H9 (cell line): Measurements from ENCODE around the gene PRKAG3. TPM values are rescaled to one million over a fixed set of nuclear protein-coding genes. Genes with fewer than 3 reads are reported as not detected.

ENCODE experiments used
- DNase-seq: peaks from one replicate; pipeline ENCODE4 v3.0.0-alpha.2; 2017
- H2AFZ ChIP-seq: one replicate; pipeline ENCODE4 v1.6.1; 2013; ENCODE audit warnings: mild to moderate bottlenecking, low read length, control low read depth, moderate library complexity
- H2AK5ac ChIP-seq: 2 replicates; pipeline ENCODE4 v1.6.1; 2013; ENCODE audit warnings: low read length, control low read depth, mixed read lengths; ENCODE audit not compliant: insufficient read length
- H2BK120ac ChIP-seq: one replicate; pipeline ENCODE4 v1.6.1; 2013; ENCODE audit warnings: low read depth, mild to moderate bottlenecking, low read length, control low read depth, inconsistent platforms; ENCODE audit not compliant: poor library complexity, severe bottlenecking
- H2BK12ac ChIP-seq: 2 replicates; pipeline ENCODE4 v1.6.1; 2013; ENCODE audit warnings: low read length, control low read depth, mixed read lengths, low read depth; ENCODE audit not compliant: insufficient read length
- H2BK15ac ChIP-seq: 2 replicates; pipeline ENCODE4 v1.6.1; 2013; ENCODE audit warnings: low read depth, low read length, control low read depth
- H2BK20ac ChIP-seq: one replicate; pipeline ENCODE4 v1.6.1; 2013; ENCODE audit warnings: low read depth, mild to moderate bottlenecking, low read length, control low read depth, inconsistent platforms; ENCODE audit not compliant: poor library complexity, severe bottlenecking
- H2BK5ac ChIP-seq: 2 replicates; pipeline ENCODE4 v1.6.1; 2013; ENCODE audit warnings: low read length, control low read depth, mixed read lengths; ENCODE audit not compliant: insufficient read length
- H3K14ac ChIP-seq: 2 replicates; pipeline ENCODE4 v1.6.1; 2013; ENCODE audit warnings: low read length, control low read depth; ENCODE audit not compliant: insufficient read depth
- H3K18ac ChIP-seq: 2 replicates; pipeline ENCODE4 v1.6.1; 2013; ENCODE audit warnings: low read depth, mild to moderate bottlenecking, mixed read lengths, low read length, control low read depth; ENCODE audit not compliant: insufficient read length
- H3K23ac ChIP-seq: 2 replicates; pipeline ENCODE4 v1.6.1; 2013; ENCODE audit warnings: low read length, control low read depth, mixed read lengths, low read depth; ENCODE audit not compliant: insufficient read length
- H3K23me2 ChIP-seq: 2 replicates; pipeline ENCODE4 v1.6.1; 2013; ENCODE audit warnings: low read depth, mild to moderate bottlenecking, mixed read lengths, low read length, control low read depth; ENCODE audit not compliant: insufficient read length, poor library complexity, severe bottlenecking
- H3K27ac ChIP-seq: 2 replicates; pipeline ENCODE4 v1.5.1; 2013; ENCODE audit warnings: low read length, control low read depth, mixed read lengths, low read depth; ENCODE audit not compliant: insufficient read length
- H3K27me3 ChIP-seq: 2 replicates; pipeline ENCODE4 v1.6.1; 2013; ENCODE audit warnings: low read length, control low read depth, inconsistent platforms; ENCODE audit not compliant: insufficient read depth
- H3K4ac ChIP-seq: 2 replicates; pipeline ENCODE4 v1.6.1; 2013; ENCODE audit warnings: low read depth, mild to moderate bottlenecking, control low read depth, inconsistent platforms, low read length, moderate library complexity
- H3K4me1 ChIP-seq: 2 replicates; pipeline ENCODE4 v1.6.1; 2013; ENCODE audit warnings: low read length, control low read depth, inconsistent platforms; ENCODE audit not compliant: insufficient read depth
- H3K4me2 ChIP-seq: 2 replicates; pipeline ENCODE4 v1.6.1; 2013; ENCODE audit warnings: low read length, control low read depth, mixed read lengths; ENCODE audit not compliant: insufficient read length, insufficient read depth
- H3K56ac ChIP-seq: 2 replicates; pipeline ENCODE4 v1.6.1; 2013; ENCODE audit warnings: low read depth, mild to moderate bottlenecking, mixed read lengths, low read length, control low read depth; ENCODE audit not compliant: insufficient read length
- H3K79me1 ChIP-seq: 2 replicates; pipeline ENCODE4 v1.6.1; 2013; ENCODE audit warnings: low read depth, mild to moderate bottlenecking, moderate library complexity, low read length, control low read depth, inconsistent platforms; ENCODE audit not compliant: insufficient read depth, poor library complexity, severe bottlenecking
- H3K79me2 ChIP-seq: 2 replicates; pipeline ENCODE4 v1.6.1; 2013; ENCODE audit warnings: low read length, control low read depth, inconsistent platforms; ENCODE audit not compliant: insufficient read depth
- H3K9ac ChIP-seq: 2 replicates; pipeline ENCODE4 v1.6.1; 2013; ENCODE audit warnings: low read length, control low read depth, mixed read lengths; ENCODE audit not compliant: insufficient read length; ENCODE audit errors: extremely low read depth
- H3K9me3 ChIP-seq: one replicate; pipeline ENCODE4 v1.6.1; 2013; ENCODE audit warnings: low read depth, low read length, inconsistent platforms; ENCODE audit not compliant: control insufficient read depth
- H3T11ph ChIP-seq: one replicate; pipeline ENCODE4 v1.6.1; 2013; ENCODE audit warnings: mild to moderate bottlenecking, low read length, control low read depth, inconsistent platforms
- H4K20me1 ChIP-seq: one replicate; pipeline ENCODE4 v1.6.1; 2013; ENCODE audit not compliant: control insufficient read depth, insufficient read length, insufficient read depth
- H4K5ac ChIP-seq: 2 replicates; pipeline ENCODE4 v1.6.1; 2013; ENCODE audit warnings: low read depth, mild to moderate bottlenecking, mixed read lengths, low read length, control low read depth; ENCODE audit not compliant: insufficient read length
- H4K8ac ChIP-seq: replicated peaks from 2 replicates; pipeline ENCODE4 v1.6.1; 2013; ENCODE audit warnings: low read length, control low read depth, mixed read lengths, low read depth; ENCODE audit not compliant: insufficient read length
- H4K91ac ChIP-seq: 2 replicates; pipeline ENCODE4 v1.6.1; 2013; ENCODE audit warnings: low read depth, mild to moderate bottlenecking, moderate library complexity, mixed read lengths, low read length, control low read depth; ENCODE audit not compliant: insufficient read length
- H3K27ac Mint-ChIP-seq, 3 experiments: 2 replicates in 2 of 3; 3 replicates in 1 of 3; pipeline ENCODE4 v1.8.0; 2020 to 2021; ENCODE audit warnings: mixed read lengths in 3 of 3, mild to moderate bottlenecking in 1 of 3, moderate library complexity in 1 of 3
- H3K27me3 Mint-ChIP-seq: 2 replicates; pipeline ENCODE4 v1.8.0; 2021; ENCODE audit warnings: low read depth, mild to moderate bottlenecking, moderate library complexity, mixed read lengths
- H3K36me3 Mint-ChIP-seq, 3 experiments: 2 replicates in 2 of 3; 3 replicates in 1 of 3; pipeline ENCODE4 v1.8.0; 2020 to 2021; ENCODE audit warnings: low read depth in 3 of 3, mixed read lengths in 3 of 3; ENCODE audit not compliant: insufficient read depth in 1 of 3
- H3K4me1 Mint-ChIP-seq, 2 experiments: 2 replicates each; pipeline ENCODE4 v1.8.0; 2020; ENCODE audit warnings: mixed read lengths in 2 of 2
- H3K4me3 Mint-ChIP-seq, 2 experiments: 2 replicates in 1 of 2; 3 replicates in 1 of 2; pipeline ENCODE4 v1.8.0; 2020 to 2021; ENCODE audit warnings: mild to moderate bottlenecking in 2 of 2, mixed read lengths in 2 of 2, moderate library complexity in 1 of 2
- H3K9me3 Mint-ChIP-seq, 2 experiments: 2 replicates in 1 of 2; 3 replicates in 1 of 2; pipeline ENCODE4 v1.8.0; 2020; ENCODE audit warnings: mild to moderate bottlenecking in 2 of 2, mixed read lengths in 2 of 2, moderate library complexity in 1 of 2
- CTCF ChIP-seq: fragments of 200-600 bp; sonication (generic); conservative IDR thresholded peaks from 3 replicates; pipeline ENCODE4 v1.8.0; 2021; ENCODE audit warnings: antibody characterized with exemption, mild to moderate bottlenecking
- WGBS: extraction: QIAGEN DNeasy Blood & Tissue Kit; methylation state at CpG from one replicate; pipeline ENCODE4 v1.1.7; 2013; ENCODE audit warnings: missing lambda C conversion rate, low lambda C conversion rate, mixed read lengths; ENCODE audit not compliant: insufficient read length; ENCODE audit errors: extremely low coverage; 5-methylcytosine and 5-hydroxymethylcytosine counted together
- total RNA-seq: library from RNA; stranded (reverse); gene quantifications from 2 replicates; pipeline ENCODE4 v1.2.1, GENCODE V29; 2021

Gene PRKAG3
- total RNA-seq, 1 experiment from 2014 or later: not detected

GRCh38 chr2:218859556-218859987 is 28.0 kb upstream of the PRKAG3 start, which contains the start of gene WNT6:
WNT6 (plus strand) TSS chr2:218859805; CDS start chr2:218860038, 233 bp downstream.
- WGBS: no CpG with 5 or more reads among the region's 64 CpGs
- H3K36me3 Mint-ChIP-seq: no peaks in the 10 kb centered on the region

More at GRCh38 chr2:218859556-218859987, 28.0 kb upstream of the PRKAG3 start, which contains the start of gene WNT6:
- Histone ChIP-seq H3K56ac (no peak within 1 kb of the TSS), H3K79me2 (no peaks in the 10 kb centered on the region), H3K79me1 (no peaks in the 10 kb centered on the region), H3K9me3 (no peaks in the 10 kb centered on the region), H3K9ac (no peak within 1 kb of the TSS), H2BK15ac (no peak within 1 kb of the TSS), H3T11ph (no peak within 1 kb of the TSS), H3K23me2 (peaks cover 3% of the 10 kb centered on the region), H2BK120ac (no peak within 1 kb of the TSS), H2AK5ac (no peak within 1 kb of the TSS), H4K5ac (no peak within 1 kb of the TSS), H4K91ac (no peak within 1 kb of the TSS), H3K27me3 (peaks cover 82% of the 10 kb centered on the region), H3K23ac (no peak within 1 kb of the TSS), H4K8ac (no peak within 1 kb of the TSS), H3K27ac (no peak within 1 kb of the TSS), H2BK5ac (no peak within 1 kb of the TSS), H3K18ac (no peak within 1 kb of the TSS), H3K4me1 (peaks cover 2% of the 10 kb centered on the region; the same call in 1 of the 2 replicates), H4K20me1 (no peaks in the 10 kb centered on the region), H2AFZ (no peak within 1 kb of the TSS), H3K4me2 (peak within 1 kb of the TSS; percentile 12), H3K4ac (no peak within 1 kb of the TSS), H2BK20ac (no peak within 1 kb of the TSS), H3K14ac (no peak within 1 kb of the TSS), H2BK12ac (no peak within 1 kb of the TSS)
- Mint-ChIP-seq H3K27ac (no peak within 1 kb of the TSS), H3K4me1 (peaks cover 26 to 53% of the 10 kb centered on the region in 2 experiments), H3K4me3 (peak within 1 kb of the TSS; percentile 53 to 85), H3K9me3 (no peaks in the 10 kb centered on the region; a peak in 1 of 5 replicates), H3K27me3 (peaks cover 98% of the 10 kb centered on the region)
- no peak for DNase-seq
- TF ChIP-seq CTCF: no peak
